ENCODE results near the gene MORC3.
"Not testable (repeated sequence)": the region's sequence is repeated elsewhere in the genome, so short reads cannot be mapped to it uniquely, and the experiment has no call there.

Gene MORC3

GRCh38 chr21:36306872-36307534 is 13.0 kb upstream of the MORC3 start:
- no peak overlapping the region for H3K4me2 ChIP-seq
- H3K4me3 ChIP-seq: no peak overlapping the region
- no peaks in the 10 kb centered on the region for H3K27me3 ChIP-seq
- no peaks in the 10 kb centered on the region for H3K4me1 ChIP-seq
- H4K20me1 ChIP-seq: no peaks in the 10 kb centered on the region
- H3K36me3 ChIP-seq: no peaks in the 10 kb centered on the region
- H3K9ac ChIP-seq: no peak overlapping the region
- H3K9me3 ChIP-seq: peaks cover 11% of the 10 kb centered on the region
- no peak overlapping the region for H3K27ac ChIP-seq
- TF ChIP-seq Cebpa-rat (IDR thresholded peaks at IDR 0.05): no peak

GRCh38 chr21:36310016-36310415 is 10.0 kb upstream of the MORC3 start:
- no peak overlapping the region for H3K27ac ChIP-seq
- peaks cover 16% of the 10 kb centered on the region for H3K9me3 ChIP-seq
- H3K4me2 ChIP-seq: no peak overlapping the region
- no peak for TF ChIP-seq Cebpa-rat (IDR thresholded peaks at IDR 0.05)
- H3K9ac ChIP-seq: no peak overlapping the region
- H3K4me1 ChIP-seq: no peaks in the 10 kb centered on the region
- H3K4me3 ChIP-seq: no peak overlapping the region
- H3K27me3 ChIP-seq: no peaks in the 10 kb centered on the region
- no peaks in the 10 kb centered on the region for H4K20me1 ChIP-seq
- H3K36me3 ChIP-seq: no peaks in the 10 kb centered on the region

GRCh38 chr21:36313446-36313845 is 6.6 kb upstream of the MORC3 start:
- not testable (repeated sequence) for H3K4me2 ChIP-seq, H4K20me1 ChIP-seq, H3K4me1 ChIP-seq, H3K36me3 ChIP-seq, H3K9ac ChIP-seq, H3K9me3 ChIP-seq, H3K27ac ChIP-seq, H3K4me3 ChIP-seq, H3K27me3 ChIP-seq

GRCh38 chr21:36316045-36316444 is 4.0 kb upstream of the MORC3 start:
- H4K20me1 ChIP-seq, H3K4me3 ChIP-seq, H3K4me1 ChIP-seq, H3K9me3 ChIP-seq, H3K27me3 ChIP-seq, H3K27ac ChIP-seq, H3K36me3 ChIP-seq, H3K9ac ChIP-seq, H3K4me2 ChIP-seq: not testable (repeated sequence)

- peaks cover 5% of the 10 kb centered on the region for H3K9me3 ChIP-seq
- H4K20me1 ChIP-seq: peaks cover 3% of the 10 kb centered on the region; the same call in 1 of the 2 replicates
- H3K4me3 ChIP-seq: no peak overlapping the region
- no peak for TF ChIP-seq Cebpa-rat (IDR thresholded peaks at IDR 0.05)
- H3K27me3 ChIP-seq: no peaks in the 10 kb centered on the region
- H3K4me1 ChIP-seq: peaks cover 17% of the 10 kb centered on the region
- no peak overlapping the region for H3K9ac ChIP-seq
- H3K4me2 ChIP-seq: no peak overlapping the region
- H3K27ac ChIP-seq: no peak overlapping the region
- no peaks in the 10 kb centered on the region for H3K36me3 ChIP-seq
These were observed 3.0 kb upstream of the MORC3 start for GRCh38 chr21:36316872-36317484.

GRCh38 chr21:36319406-36319766 is 611 bp upstream of the MORC3 start:
- H3K36me3 ChIP-seq, H3K9me3 ChIP-seq, H3K27me3 ChIP-seq: not testable (repeated sequence)
- peak overlapping the region; percentile 34; the same call in 1 of the 2 replicates for H3K9ac ChIP-seq
- H3K4me1 ChIP-seq: peaks cover 36% of the 10 kb centered on the region
- H4K20me1 ChIP-seq: peaks cover 20% of the 10 kb centered on the region; the same call in 1 of the 2 replicates
- peak overlapping the region; percentile 91 for H3K27ac ChIP-seq
- H3K4me2 ChIP-seq: peak overlapping the region; percentile 66
- peak overlapping the region; percentile 86 for H3K4me3 ChIP-seq

DNA sequence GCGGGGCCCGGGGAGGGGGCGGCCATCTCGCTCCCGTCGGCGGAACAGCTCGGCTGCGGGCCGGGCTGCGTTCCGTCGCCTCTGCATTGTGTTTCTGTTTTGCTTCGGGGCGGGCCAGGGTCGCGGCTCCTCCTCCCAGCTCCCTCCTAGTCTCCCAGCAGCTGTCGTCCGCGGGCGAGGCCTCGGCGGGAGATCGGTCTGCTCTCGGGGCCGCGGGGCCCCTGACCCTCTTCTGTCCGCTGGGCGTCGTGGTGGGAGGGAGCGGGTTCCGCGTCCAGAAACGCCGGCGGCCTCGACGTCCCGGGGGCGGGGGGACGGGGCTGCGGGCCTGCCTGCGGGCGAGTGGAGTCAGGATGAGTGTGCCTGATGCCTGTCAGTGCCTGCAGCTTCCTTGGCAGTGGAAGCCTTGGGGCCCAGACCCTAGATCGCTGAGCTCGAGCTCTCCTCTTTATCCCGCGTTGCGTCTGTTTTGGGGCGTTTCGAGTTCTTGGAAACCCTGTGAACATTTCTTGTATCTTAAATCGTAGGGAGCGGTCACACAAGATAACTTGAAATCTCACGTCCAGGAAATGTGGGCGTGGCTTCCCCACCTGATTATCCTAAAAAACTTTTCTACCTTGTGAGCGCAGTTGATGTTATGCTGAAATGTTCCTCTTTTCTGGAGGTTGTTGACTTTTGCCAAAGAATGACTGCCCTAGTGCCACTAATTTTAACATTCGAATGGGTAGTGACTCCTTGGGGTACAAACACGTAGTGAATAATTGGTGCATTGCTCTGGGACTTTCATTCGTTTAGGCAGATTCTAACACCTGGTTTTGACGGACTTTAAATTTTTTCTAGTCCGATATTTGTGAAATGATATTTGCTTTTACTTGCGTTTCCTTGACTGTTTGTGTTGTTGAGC is 676 bp downstream of the MORC3 start:
- Histone ChIP-seq H3K4me3 (peak overlapping the region; percentile 86), H3K27ac (peak overlapping the region; percentile 91)

GRCh38 chr21:36321325-36322082 is 1.5 kb downstream of the MORC3 start:
- H3K4me3 ChIP-seq: peak overlapping the region; percentile 86
- no peaks in the 10 kb centered on the region for H3K27me3 ChIP-seq
- H4K20me1 ChIP-seq: peaks cover 33% of the 10 kb centered on the region; the same call in 1 of the 2 replicates
- peaks cover 36% of the 10 kb centered on the region for H3K4me1 ChIP-seq
- TF ChIP-seq Cebpa-rat (IDR thresholded peaks at IDR 0.05): no peak
- no peaks in the 10 kb centered on the region for H3K9me3 ChIP-seq
- peaks cover 27% of the 10 kb centered on the region for H3K36me3 ChIP-seq
- H3K4me2 ChIP-seq: peak overlapping the region; percentile 72
- H3K9ac ChIP-seq: peak overlapping the region; percentile 92
- peak overlapping the region; percentile 91 for H3K27ac ChIP-seq

More for the DNA sequence above, 676 bp downstream of the MORC3 start:
- Histone ChIP-seq H3K36me3 (peaks cover 21% of the 10 kb centered on the region), H4K20me1 (peaks cover 24% of the 10 kb centered on the region; the same call in 1 of the 2 replicates), H3K4me2 (peak overlapping the region; percentile 72), H3K9me3 (no peaks in the 10 kb centered on the region), H3K9ac (peak overlapping the region; percentile 92), H3K4me1 (peaks cover 36% of the 10 kb centered on the region), H3K27me3 (no peaks in the 10 kb centered on the region)
- no peak for TF ChIP-seq Cebpa-rat (IDR thresholded peaks at IDR 0.05)

GRCh38 chr21:36322083-36322424 is 2.1 kb downstream of the MORC3 start:
- peak overlapping the region; percentile 86 for H3K4me3 ChIP-seq
- no peaks in the 10 kb centered on the region for H3K27me3 ChIP-seq
- peaks cover 38% of the 10 kb centered on the region; the same call in 1 of the 2 replicates for H4K20me1 ChIP-seq
- H3K36me3 ChIP-seq: peaks cover 32% of the 10 kb centered on the region
- H3K9ac ChIP-seq: peak overlapping the region; percentile 92
- peak overlapping the region; percentile 72 for H3K4me2 ChIP-seq
- no peak for TF ChIP-seq Cebpa-rat (IDR thresholded peaks at IDR 0.05)
- no peaks in the 10 kb centered on the region for H3K9me3 ChIP-seq
- H3K4me1 ChIP-seq: peaks cover 36% of the 10 kb centered on the region
- peak overlapping the region; percentile 91 for H3K27ac ChIP-seq

Data from BLaER1 (cell line).